HG03432 (cell line): Measurements from ENCODE around the gene FAIM2.

Experiments used
- ATAC-seq: cut with Tn5 transposase; IDR thresholded peaks from one replicate; pipeline ENCODE4 v1.9.1; 2021; ENCODE audit warnings: mild to moderate bottlenecking, moderate library complexity; ENCODE audit not compliant: unreplicated experiment

Gene FAIM2

DNA sequence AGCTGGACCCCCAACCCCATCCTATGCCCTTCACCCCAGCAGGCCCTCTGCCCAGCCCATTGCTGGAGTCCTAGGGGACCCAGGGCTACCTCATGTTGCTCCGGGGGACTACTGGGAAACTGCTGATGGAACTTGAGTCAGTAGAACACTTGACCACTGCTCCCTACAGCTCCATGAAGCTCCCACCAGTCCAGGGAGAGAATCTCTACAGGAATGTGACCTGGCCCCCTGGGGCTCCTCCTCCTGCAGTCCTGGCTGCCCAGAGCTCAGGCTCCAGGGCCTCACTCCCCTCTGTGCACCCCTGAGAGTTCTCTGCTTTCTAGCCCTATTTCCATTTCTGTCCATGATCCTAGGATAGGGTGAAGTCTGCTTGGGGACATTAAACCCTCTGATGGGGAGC lies 36.0 kb upstream of the FAIM2 start:
- ATAC-seq, result no peak

DNA sequence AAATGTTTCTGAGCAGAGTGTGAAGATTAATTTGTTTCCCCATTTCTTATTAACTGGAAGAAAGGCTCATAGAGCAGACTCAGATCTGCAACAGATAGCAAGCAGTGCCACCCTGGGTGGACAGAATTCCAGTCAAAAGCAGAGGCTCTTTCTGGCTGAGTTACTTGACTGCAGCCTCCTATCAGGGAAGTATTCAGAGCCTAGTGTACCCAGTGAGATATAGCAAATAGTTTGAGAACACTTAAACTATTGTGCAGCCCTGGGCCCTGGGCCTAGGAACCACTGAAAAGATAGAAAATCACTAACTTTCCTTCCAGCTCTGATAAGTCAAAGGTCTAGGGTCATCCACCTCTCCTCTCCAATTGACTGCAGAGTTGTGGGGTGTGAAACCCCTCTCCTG lies 35.6 kb upstream of the FAIM2 start:
- ATAC-seq, result no peak

DNA sequence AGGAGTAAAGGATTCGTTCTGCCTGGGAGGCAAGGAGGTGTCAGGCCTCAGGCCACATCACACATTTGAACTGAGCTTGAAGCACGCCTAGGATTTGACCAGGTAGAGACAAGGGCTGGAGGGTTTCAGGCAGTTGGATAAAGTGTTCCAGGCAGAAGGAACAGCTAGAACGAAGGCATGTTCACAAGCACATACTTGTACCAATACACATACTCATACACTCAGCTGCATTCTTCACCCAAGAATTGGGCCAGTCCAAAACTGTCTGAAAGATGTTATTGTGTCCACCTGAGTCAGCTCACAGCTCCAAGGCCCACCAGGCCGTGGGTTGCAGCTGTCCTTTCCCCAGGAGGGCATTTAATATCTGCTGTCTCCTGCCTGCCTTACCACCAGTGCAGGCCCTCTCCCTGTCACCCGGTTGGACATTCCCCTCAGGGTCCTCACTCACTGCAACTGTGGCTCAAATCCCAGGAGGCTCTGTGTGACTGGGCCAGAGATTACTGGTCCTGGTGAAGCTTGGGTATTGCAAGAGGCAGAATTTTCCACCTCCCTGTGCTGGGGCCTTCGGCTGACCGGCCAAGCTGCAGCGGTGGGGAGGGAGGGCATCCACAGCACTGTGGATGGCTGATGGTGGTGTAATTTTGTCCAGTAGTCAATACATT lies 34.1 kb upstream of the FAIM2 start:
- ATAC-seq, result no peak

DNA sequence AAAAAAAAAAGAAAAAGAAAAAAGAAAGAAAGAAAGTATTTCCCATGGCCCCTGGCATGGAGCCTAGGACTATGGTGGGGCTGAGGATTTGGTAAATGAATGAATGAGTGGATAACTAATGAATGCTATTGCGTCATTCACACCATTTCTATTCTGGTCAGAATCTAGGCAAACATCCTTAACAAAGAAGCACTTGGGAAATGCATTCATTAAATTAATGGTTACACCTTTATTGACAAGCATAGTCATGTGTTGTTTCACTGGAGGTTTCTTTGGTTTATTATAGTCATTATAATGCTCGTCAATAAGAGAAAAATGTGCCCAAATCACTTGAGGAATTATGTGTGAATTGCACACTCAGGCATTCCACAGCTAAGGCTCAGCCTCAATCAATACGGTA lies 33.2 kb upstream of the FAIM2 start:
- no peak for ATAC-seq

DNA sequence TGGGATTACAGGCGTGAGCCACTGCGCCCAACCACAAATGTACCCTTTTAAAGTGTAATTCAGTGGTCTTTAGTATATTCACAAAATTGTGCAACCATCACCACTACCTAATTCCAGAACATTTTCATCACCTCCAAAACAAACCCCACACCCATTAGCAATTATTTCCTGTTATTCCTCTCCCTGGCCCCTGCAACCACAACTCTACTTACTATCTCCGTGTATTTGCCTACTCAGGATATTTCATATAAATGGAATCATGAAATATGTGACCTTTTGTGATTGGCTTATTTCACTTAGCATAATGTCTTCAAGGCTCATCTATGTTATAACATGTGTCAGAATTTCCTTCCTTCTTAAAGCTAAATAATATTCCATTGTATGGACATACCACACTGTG lies 30.8 kb upstream of the FAIM2 start:
- ATAC-seq, result no peak

DNA sequence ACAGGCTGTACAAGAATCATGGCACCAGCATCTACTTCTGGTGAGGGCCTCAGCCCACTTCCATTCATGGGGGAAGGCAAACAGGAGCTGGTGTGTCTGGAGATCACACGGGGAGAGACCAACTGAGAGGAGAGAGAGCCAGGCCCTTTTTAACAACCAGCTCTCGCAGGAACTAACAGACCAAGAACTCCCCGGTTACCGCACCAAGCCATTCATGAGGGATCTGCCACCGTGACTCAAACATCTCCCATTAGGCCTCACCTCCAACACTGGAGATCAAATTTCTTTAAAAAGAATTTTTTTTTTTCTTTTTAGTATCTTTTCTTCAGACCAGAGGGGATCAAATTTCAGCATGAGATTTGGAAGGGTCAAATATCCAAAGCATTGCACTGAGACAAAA lies 30.1 kb upstream of the FAIM2 start:
- no peak for ATAC-seq

DNA sequence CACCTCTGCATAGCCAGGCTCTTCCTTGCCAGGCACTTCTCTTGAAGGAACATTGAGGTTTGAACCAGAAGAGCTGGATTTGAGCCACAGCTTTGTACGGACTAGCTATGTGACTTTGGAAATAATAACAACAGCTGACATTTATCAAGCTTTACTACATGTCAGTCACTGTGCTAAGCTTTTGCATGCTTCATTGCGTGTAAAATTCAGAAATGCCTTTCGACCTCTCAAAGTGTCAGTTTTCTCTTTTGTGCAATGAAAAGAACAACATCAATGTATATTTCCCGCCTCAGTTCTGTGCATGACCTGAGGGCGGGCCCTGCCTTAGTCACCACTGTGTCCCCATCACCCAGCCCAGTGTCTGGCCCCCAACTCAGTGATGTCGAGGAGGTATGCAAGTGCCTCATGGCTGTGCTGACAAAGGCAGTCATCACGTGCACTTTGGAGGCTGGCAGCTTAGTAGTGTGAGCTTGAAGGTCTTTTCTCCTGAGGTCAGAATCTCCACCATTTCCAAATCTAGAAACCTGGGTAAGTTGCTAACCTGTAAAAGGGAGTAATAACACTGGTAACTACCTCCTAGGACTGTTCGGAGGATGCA lies 28.9 kb upstream of the FAIM2 start:
- ATAC-seq, result no peak

DNA sequence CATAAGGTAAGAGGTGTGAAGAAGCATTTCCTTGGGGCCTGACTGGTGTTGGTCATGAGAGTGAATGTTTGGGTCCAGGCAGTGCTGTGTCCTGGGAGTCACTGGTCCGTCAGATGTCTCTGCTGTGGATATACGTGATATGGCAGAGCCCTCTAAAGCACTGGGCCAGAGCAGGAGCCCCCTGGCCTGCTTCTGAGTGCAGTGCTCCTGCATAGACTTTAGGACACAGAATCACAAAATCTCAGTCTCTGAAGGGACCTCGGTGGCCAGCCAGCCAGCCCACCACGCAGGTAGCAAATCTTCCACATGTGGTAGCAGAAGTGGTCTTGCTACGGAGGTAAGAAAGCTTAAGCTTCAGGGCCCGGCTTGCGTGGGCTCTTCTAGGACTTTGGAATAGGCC lies 28.3 kb upstream of the FAIM2 start:
- ATAC-seq, result no peak

DNA sequence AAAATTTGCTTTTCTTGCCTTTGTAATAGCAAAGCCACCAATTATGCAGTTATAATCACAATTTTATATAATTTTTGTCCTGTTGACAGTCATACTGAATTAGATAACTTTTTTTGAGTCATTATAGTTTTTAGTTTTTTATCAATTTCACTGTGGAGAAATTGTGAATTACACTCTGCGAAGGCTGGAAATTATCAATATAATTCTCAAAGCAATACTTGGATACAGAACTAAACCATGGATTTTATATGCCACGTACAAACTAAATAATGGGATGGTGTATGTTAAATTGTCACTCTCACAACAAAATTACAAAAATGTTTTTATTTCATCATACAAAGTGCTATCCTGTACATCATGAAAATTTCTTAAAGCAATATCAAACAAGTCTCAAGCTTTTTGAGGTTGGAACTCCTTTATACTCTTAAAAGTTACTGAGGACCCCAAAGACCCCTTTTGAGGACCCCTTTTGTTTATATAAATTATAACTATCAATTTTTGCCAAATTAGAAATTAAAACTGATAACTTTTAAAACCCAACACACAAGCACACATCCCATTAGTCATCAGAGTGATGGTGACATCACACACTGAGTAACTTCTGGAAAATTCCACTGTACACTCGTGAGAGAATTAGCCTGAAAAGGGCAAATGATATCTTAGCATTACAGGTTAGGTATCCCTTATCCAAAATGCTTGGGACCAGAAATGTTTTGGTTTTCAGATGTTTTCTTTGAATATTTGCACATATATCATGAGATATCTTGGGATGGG lies 27.0 kb upstream of the FAIM2 start:
- ATAC-seq, result no peak

DNA sequence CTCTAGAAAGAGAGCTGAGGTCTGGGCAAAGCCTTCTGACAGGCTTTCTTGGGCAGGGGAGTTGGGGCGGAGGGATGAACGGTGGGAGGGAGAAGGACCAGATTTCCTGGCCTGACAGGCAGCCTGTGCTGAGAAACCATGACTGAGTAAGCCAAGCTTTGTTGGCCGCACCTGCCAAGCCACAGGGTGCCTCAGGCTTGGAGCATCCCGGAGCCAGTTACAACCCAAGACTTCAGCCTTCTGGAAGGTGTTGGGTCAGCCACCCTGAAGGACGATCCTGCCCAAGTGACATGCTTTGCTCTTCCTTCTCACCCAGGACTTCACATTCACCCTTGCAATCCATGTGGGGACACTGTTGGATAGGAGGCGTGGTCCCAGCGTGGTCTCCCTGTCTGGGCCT lies 25.9 kb upstream of the FAIM2 start:
- ATAC-seq, result no peak

DNA sequence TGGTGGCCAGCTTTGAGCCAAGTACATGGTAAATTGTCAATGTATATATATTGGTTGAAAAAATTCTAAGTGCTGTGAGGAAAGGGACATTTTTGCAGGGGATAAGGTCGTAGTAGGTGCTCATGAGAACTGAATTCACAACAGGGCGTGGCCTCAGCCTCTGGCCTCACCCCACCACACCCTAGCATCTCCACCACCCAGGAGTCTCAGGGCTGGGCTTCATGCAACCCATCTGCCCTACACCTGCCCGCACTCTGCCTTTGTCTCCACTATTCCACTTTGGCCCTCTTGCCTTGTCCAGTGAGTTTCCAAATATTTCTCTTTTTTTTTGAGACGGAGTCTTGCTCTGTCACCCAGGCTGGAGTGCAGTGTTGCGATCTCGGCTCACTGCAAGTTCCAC lies 24.8 kb upstream of the FAIM2 start:
- ATAC-seq, result no peak

DNA sequence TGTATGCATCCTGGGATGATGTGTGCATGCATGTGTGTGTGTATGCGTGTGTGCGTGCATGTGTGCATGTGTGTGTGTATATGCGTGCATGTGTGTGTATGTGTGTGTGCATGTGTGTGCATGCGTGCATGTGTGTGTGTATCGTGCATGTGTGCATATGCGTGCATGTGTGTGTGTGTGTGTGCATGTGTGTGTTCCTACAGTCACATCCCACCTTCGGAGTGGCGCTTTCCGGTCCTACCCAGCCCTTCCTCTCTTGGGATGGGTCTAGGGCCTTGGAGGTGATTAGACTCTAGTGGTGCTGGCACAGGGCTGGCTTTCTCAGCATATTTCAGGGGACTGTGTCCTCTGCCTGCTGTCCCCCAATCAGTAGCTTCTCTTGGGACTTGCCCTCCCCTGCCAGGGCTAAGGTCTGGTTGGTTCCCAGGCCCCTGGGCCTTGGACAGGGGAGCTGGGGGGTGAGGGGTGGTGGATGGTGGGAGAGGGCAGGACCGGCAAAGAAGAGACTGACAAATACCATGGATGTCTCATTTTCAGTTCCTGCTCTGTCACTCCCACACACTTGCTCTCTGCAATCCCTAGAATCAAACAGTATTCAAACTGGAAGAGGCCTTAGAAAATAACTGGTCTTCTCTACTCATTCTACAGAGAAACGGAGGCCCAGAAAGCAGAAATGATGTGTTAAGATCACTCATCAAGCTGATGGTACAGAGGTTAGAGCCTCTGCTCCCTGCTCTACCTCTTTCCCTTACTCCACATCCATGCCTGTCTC lies 21.9 kb upstream of the FAIM2 start:
- ATAC-seq, result no peak

DNA sequence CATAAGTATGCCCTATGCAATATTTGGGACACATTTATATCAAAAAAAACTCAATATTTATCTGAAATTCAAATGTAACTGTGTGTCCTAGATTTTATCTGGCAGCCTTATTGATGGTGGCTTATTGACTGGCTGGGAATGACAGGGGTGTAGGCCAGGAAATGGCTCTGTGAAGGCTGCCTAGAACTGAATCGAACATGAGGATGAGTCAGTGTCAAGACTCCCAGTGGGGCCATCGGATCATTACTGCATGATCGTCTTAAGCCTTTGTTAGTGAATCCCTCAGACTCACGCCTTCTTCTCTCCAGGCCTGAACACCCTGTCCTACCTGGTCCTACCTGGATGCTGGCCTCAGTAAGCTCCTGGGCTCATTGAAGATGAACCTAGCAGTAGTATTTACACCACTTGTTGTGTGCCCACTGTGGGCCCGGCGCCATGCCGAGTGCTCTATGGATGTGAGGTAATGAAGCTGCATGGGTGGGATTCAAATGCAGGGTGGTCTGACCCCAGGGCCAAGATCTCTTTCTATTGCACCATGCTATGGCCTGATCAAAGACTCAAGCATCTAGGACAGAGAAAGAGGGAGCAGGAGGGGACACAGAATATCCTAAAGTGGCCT lies 21.0 kb upstream of the FAIM2 start:
- ATAC-seq, result no peak

DNA sequence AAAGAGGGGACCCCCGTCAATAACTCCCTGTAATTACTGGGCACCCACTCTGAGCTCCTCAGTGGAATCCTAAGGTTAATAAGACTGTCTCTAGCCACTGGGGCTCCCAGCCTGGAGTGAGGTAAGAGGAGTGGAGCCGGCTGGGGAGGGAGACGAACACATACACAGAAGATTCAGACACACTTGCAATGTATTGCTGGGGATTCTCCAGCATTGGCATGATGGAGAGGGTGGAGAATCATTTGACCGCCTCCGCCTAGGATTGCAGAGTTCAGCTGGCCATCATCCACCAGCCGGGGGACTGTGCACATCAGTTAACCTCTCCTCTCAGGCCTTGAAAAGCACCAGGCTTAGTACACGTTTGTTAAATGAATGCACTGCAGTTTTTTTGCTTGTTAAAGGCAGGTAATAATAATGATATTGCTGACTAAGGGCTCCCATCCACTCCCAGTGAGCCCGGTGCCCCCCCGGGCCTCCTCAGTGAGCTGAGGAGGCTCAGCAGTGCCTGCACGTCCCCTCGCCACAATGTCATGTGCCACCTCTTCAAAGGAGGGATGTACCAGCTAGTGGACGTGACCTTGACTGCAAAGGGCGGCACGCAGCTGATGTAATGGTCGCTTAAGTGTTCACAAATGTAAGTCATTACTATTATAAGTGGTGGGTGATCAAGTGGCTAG lies 20.3 kb upstream of the FAIM2 start:
- no peak for ATAC-seq

DNA sequence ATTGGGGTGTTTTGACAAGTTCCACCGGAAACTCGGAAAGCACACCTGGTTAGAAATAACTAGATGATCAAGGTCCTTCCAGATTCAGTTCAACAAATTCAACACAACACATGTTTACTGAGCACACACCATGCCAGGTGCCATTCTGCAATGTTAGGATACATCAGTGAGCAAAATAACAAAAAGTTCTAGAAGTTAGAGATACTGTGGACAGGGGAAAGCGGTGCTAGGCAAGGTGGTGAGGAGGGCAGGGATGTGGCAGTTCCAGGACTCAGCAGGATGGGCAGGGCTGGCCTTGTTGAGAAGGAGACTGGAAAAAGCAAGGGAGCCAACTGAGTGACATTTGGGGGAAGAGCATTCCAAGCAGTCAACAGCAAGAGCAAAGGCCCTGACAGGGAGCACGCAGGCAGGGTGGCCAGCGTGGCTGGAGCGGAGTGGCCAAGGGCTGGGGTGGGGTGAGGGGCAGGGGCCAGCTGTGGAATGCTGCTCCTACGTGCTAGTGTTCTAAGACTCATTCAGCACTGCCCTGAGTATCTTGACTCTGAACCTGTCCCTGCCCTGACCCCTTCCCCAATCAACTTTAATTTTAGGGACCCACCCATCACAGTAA lies 19.4 kb upstream of the FAIM2 start:
- ATAC-seq, result no peak

DNA sequence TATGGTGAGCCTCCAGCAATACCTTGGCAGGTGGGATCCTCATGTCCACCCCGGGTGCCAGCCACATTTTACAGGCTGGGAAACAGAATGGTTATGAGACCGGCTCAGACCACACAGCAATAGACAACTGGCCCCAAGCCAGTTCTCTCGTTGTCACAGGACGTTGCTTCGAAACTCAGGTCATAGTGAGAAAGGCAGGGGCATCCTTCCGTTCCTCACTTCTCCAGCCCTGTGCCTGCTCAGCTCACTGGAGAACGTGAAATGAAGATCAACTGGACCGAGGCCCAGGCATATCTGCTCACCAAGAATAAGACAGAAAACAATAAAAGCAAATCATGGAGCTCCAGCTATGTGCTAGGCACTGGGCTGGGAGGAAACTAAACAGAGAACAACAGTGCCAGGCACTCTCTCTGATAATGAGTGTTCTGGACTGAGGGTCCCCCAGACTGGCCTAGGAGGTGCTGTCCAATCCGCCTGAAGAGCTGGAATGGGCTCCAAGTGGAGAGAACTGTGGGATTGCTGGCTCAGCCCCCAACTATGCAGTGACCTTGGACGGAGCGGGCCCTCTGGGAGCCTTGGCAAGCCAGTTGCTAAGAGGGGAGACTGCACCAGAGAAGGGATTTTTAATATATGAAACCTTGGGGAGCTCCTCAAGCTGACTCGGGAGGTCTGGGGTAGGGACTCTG lies 18.8 kb upstream of the FAIM2 start:
- ATAC-seq, result no peak

DNA sequence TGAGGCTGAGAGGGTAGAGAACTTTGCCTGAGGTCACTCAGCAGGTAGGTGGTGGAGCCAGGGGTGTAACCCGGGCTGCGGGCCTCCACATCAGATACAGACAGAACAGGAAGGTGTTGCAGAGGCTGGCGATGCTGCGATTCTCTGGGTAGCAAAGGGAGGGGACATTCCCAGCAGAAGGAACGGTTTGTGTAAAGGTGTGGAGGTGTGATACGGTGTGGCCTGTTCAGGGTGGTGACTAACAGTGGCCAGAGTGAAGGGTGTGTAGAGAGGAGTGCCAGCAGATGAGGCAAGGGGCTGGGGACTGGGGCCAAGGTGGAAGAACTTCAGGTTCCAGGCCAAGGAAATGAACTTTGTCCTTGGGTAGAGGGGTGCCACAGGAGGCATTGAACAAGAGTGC lies 18.2 kb upstream of the FAIM2 start:
- no peak for ATAC-seq

DNA sequence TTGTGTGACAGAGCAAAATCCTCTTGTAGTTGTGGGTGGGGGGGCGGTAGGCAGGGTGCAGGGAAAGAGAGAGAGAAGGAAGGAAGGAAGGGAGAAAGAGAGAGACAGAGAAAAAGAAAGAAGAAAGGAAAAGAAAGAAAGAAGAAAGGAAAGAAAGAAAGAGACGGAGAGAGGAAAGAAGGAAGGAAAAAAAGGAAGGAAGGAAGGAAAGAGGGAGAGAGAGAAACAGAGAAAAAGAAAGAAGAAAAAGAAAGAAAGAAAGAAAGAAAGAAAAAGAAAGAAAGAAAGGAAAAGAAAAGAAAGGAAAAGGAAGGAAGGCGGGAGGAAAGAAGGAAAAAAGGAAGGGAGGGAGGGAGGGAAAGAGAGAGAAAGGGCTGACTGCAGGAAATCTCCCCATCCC lies 17.6 kb upstream of the FAIM2 start:
- no peak for ATAC-seq

DNA sequence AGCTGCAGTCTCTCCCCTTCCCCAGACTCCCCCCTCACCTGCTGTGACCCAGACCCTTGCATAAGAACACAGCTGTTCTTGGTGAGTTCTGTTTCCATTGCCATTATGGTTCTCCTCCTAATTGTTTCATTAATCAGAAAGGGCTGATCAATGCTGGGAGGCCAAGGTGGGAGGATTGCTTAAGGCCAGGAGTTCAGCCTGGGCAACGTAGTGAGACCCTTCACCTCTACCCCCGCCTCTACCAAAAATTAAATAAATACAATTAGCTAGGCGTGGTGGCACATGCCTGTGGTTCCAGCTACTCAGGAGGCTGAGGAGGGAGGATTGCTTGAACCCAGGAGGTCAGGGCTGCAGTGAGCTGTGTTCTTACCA lies 17.2 kb upstream of the FAIM2 start:
- no peak for ATAC-seq
